IPS-18a (cell line): ENCODE measurements around the gene UBL4A.

ENCODE experiments used
- H3K27ac ChIP-seq: one replicate; pipeline ENCODE4 v1.5.1; 2013; ENCODE audit warnings: low read length
- H3K27me3 ChIP-seq: one replicate; pipeline ENCODE4 v1.6.1; 2013; ENCODE audit warnings: mild to moderate bottlenecking, low read length; ENCODE audit not compliant: control insufficient read depth, insufficient read depth
- H3K36me3 ChIP-seq: one replicate; pipeline ENCODE4 v1.6.1; 2013; ENCODE audit warnings: low read depth, low read length; ENCODE audit not compliant: control insufficient read depth
- H3K4me1 ChIP-seq: one replicate; pipeline ENCODE4 v1.6.1; 2013; ENCODE audit warnings: low read depth, low read length; ENCODE audit not compliant: control insufficient read depth
- H3K4me3 ChIP-seq: one replicate; pipeline ENCODE4 v1.5.1; 2013; ENCODE audit warnings: low read length
- H3K9ac ChIP-seq: one replicate; pipeline ENCODE4 v1.6.1; 2013; ENCODE audit warnings: mild to moderate bottlenecking, low read length, moderate library complexity
- H3K9me3 ChIP-seq: one replicate; pipeline ENCODE4 v1.6.1; 2013; ENCODE audit warnings: low read depth, low read length; ENCODE audit not compliant: control insufficient read depth

UBL4A gene

DNA sequence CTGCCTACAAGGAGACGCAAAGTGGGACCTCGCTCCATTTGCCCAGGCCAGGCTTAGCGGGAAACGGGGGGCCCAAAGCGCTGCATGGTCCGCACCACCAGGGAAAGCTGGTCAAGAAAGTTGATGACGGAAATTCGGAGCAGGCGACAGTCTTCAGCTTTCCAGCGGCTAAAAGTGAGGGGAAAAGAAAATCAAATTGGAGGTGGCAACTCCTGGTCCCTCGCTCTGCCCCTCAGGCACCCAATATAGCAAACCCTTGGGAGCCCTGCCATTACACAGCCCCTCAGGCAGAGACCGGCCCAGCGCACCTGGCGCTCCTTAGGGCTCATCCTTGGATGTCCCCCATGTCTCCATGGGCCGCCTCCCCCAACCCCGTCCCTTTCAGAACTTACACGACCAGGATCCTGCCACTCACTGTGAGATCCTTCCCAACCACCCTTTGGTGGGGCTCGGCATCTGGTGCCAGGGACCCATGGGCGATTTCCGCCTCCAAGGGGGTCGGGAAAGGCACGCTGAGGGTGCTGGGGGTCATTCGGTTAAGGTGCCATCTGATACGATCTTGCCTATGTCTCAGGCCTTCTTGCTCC is 8.4 kb downstream of the UBL4A start:
- H3K4me3 ChIP-seq, result peak overlapping the region; percentile 54
- no peak overlapping the region for H3K27ac ChIP-seq
- H3K4me1 ChIP-seq, result no peaks in the 10 kb centered on the region
- H3K27me3 ChIP-seq, result no peaks in the 10 kb centered on the region
- no peak overlapping the region for H3K9ac ChIP-seq
- peaks cover 6% of the 10 kb centered on the region for H3K9me3 ChIP-seq
- no peaks in the 10 kb centered on the region for H3K36me3 ChIP-seq

DNA sequence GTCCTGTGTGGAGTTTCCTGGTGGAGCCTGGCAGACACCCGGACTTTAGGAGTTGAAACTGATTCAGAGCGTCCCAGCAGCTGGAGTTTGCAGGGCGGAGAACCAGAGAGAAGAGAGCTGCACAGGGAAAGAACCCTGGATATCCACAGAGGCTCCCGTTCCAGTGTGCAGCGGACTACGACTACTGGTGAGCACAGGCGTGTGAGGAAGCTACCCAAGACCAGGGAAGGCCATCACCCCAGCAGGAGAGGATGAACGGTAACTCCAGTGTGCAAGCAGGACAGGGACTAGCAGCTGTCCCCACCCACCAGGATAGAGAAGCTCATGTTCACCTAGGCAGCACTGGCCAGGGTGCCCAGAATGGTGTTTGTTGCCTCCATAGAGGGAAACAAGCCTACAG is 9.6 kb downstream of the UBL4A start:
- no peak overlapping the region for H3K9ac ChIP-seq
- H3K27ac ChIP-seq, result no peak overlapping the region
- no peaks in the 10 kb centered on the region for H3K36me3 ChIP-seq
- no peaks in the 10 kb centered on the region for H3K4me1 ChIP-seq
- no peaks in the 10 kb centered on the region for H3K27me3 ChIP-seq
- H3K9me3 ChIP-seq, result peaks cover 6% of the 10 kb centered on the region
- H3K4me3 ChIP-seq, result no peak overlapping the region

DNA sequence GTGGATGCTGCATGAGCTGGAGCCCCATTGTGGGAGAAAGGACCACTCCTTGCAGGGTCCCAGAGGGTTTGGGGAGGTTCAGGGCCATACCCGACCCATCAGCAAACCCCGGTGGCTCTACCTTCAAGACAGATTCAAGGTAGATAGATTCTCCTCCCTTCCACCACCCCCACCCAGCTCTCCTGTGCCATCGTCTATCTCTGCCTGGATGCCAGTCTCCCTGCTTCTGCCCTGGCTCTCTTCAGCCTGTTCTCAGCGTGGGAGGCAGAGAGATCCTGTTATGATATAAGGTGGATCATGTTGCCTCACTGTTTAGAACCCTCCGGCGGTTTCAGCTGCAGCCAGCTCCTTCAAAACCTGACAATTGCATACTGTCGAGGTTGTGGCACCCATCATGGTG is 12.7 kb downstream of the UBL4A start:
- Histone ChIP-seq H3K4me1 (no peaks in the 10 kb centered on the region), H3K9me3 (peaks cover 6% of the 10 kb centered on the region), H3K36me3 (no peaks in the 10 kb centered on the region), H3K4me3 (no peak overlapping the region), H3K9ac (no peak overlapping the region), H3K27ac (no peak overlapping the region), H3K27me3 (no peaks in the 10 kb centered on the region)

DNA sequence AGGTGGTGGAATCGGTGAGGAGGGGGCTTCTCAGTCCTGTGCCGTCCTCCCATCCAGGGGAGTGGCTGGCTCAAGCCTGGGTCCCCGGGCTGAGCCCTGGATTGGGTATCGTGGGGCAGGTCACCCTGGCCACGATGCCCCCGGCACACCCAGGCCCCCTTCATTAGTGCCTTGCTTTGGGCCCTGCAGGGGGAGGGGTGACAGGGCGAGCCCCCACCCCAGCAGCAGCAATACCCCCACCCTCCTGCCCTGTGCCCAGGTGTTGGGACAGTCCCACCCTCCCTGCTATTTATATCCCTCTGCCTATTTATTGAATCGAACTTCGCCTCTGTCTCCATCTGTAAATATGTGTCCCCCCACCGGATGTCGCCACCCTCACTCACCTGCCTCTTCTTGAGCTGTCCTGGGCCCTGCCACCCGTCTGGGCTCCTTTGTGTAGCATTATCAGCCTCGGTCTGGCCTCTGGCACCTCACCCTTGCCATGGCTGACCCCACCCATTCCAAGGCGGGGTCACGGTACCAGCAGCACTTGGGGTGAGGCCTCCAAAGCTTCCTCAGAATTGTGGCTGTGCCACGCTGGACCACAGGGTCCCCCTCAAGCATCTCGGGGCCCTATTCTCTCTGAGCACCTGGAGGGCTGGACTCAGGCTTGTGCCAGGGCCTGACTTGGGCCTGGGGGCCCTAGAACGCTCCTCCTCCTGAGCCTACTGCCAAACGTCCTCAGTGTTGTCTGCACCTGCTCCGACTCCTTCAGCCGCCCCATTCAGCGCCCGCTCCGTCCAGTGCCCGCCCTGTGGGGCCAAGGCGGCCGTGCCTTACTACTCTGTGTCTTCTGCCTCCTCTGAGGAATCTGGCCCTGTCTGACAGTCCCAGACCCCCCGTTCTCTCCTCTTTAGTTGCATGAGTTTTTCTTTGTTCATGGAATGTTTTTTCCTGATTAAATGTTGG is 13.5 kb downstream of the UBL4A start:
- Histone ChIP-seq H3K27ac (no peak overlapping the region), H3K36me3 (peaks cover 5% of the 10 kb centered on the region)

DNA sequence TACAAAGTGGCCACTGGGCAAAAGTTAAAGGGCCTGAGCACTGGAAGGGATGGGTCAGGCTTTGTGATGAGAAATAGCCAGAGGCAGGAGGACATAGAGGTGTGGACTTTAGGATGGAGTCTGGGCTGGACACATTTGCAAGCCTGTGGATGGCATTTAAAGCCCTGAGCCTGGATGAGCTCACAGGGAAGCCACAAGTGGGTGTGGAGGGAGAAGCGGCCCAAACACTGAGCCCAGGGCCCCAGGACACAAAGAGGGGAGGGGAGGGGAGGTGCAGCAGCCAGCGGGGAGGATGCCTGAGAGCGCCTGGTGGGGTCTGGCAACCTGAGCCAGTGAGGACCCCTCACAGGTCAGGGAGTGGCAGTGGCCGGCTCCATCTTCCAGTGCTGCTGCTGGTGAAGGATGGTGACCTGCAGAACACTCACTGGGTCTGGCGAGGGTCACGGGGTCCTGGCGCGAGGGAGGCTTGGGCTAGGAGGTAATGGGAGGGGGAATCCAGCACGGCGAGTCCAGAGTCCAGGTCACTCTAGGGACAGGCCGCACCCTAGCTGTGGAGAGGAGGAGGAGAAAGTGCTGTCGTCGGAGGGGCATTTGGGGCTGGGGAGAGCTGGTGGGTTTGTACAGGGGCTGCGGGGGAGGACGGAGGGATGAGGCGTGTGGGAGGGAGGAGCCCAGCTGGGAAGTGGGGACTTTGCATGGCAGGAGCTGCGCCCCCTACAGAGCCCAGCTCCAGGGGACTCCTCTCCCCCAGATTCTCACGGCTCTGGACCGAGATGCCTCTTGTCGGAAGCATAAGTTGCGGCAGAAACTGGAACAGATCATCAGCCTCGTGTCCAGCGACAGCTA is 14.4 kb downstream of the UBL4A start:
- Histone ChIP-seq H3K9me3 (peaks cover 6% of the 10 kb centered on the region), H3K27me3 (no peaks in the 10 kb centered on the region), H3K4me1 (no peaks in the 10 kb centered on the region), H3K36me3 (peaks cover 5% of the 10 kb centered on the region), H3K4me3 (no peak overlapping the region), H3K27ac (no peak overlapping the region), H3K9ac (no peak overlapping the region)

More for the DNA sequence above, 13.5 kb downstream of the UBL4A start:
- Histone ChIP-seq H3K9ac (no peak overlapping the region), H3K27me3 (no peaks in the 10 kb centered on the region), H3K4me3 (no peak overlapping the region), H3K9me3 (peaks cover 6% of the 10 kb centered on the region), H3K4me1 (no peaks in the 10 kb centered on the region)

DNA sequence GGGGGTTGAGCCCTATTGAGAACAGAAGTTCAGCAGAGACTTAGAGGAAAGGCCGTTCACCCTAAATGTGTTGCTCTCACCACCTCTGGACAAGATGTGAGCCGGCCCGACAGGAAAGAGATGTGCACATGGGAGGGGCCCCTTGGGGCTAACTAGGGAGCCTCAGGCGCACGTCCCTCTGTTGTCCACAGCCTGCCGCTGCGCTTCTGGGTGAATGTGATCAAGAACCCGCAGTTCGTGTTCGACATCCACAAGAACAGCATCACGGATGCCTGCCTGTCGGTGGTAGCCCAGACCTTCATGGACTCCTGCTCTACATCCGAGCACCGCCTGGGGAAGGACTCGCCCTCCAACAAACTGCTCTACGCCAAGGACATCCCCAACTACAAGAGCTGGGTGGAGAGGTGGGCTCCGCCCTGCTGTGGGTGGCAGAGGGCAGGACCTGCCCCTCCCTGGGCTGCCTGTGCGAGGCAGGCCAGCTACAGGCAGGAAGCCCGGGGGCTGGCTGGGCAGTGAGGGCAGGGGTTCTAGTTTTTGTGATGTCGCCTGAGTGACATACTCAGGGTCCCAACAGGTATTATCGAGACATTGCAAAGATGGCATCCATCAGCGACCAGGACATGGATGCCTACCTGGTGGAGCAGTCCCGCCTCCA is 15.4 kb downstream of the UBL4A start:
- Histone ChIP-seq H3K4me3 (no peak overlapping the region), H3K36me3 (peaks cover 5% of the 10 kb centered on the region), H3K27me3 (no peaks in the 10 kb centered on the region), H3K9ac (no peak overlapping the region), H3K27ac (no peak overlapping the region), H3K4me1 (no peaks in the 10 kb centered on the region), H3K9me3 (peaks cover 6% of the 10 kb centered on the region)

DNA sequence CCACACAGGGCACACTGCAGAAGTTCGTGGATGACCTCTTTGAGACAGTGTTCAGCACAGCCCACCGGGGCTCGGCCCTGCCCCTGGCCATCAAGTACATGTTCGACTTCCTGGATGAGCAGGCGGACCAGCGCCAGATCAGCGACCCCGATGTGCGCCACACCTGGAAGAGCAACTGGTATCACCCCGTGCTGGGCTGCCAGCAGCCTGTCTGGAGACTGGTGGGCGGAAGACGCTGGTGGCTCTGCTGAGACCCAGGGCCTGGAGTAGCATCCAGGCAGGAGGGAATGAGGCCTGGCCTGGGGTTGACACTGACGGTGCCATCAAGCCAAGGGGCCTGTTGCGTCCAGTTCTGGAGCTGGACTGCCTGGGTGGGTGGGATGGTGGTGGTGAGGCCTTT is 16.0 kb downstream of the UBL4A start:
- no peak overlapping the region for H3K27ac ChIP-seq
- peaks cover 2% of the 10 kb centered on the region for H3K9me3 ChIP-seq
- no peak overlapping the region for H3K9ac ChIP-seq
- H3K4me1 ChIP-seq, result no peaks in the 10 kb centered on the region
- H3K36me3 ChIP-seq, result peaks cover 5% of the 10 kb centered on the region
- no peak overlapping the region for H3K4me3 ChIP-seq
- H3K27me3 ChIP-seq, result no peaks in the 10 kb centered on the region

DNA sequence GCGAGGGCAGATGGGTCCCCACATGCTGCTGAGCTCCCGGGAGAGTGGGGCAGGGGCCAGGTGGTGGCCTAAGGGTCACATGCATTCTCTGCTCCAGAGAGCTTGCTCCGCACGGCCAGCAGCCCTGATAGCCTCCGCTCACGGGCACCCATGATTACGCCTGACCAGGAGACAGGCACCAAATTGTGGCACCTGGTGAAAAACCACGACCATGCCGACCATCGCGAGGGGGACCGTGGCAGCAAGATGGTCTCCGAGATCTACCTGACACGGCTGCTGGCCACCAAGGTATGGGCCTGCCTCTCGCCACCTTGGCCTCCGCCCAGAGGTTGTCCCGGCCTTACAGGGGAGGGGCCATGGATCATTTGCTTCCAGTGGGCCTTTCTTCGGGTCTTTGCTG is 16.5 kb downstream of the UBL4A start:
- peaks cover 5% of the 10 kb centered on the region for H3K36me3 ChIP-seq

DNA sequence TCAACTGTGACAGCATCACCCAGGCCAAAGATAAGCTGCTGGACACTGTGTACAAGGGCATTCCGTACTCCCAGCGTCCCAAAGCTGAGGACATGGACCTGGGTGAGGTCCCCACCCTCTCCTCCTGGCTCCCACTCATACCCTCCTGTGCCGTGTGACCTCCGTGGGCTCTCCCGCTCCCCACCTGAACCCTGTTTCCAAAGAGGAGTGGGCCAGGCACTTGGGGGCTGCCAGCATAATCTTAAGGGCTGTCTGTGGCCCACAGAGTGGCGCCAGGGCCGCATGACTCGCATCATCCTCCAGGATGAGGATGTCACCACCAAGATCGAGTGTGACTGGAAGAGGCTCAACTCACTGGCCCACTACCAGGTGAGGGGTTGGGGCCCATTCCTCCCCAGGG is 17.3 kb downstream of the UBL4A start:
- Histone ChIP-seq H3K4me3 (no peak overlapping the region), H3K4me1 (no peaks in the 10 kb centered on the region), H3K36me3 (peaks cover 5% of the 10 kb centered on the region), H3K27ac (no peak overlapping the region), H3K9me3 (no peaks in the 10 kb centered on the region), H3K27me3 (no peaks in the 10 kb centered on the region), H3K9ac (no peak overlapping the region)

More for the DNA sequence above, 16.5 kb downstream of the UBL4A start:
- no peaks in the 10 kb centered on the region for H3K4me1 ChIP-seq
- H3K9me3 ChIP-seq, result no peaks in the 10 kb centered on the region
- no peak overlapping the region for H3K9ac ChIP-seq
- H3K4me3 ChIP-seq, result no peak overlapping the region
- no peak overlapping the region for H3K27ac ChIP-seq
- H3K27me3 ChIP-seq, result no peaks in the 10 kb centered on the region

DNA sequence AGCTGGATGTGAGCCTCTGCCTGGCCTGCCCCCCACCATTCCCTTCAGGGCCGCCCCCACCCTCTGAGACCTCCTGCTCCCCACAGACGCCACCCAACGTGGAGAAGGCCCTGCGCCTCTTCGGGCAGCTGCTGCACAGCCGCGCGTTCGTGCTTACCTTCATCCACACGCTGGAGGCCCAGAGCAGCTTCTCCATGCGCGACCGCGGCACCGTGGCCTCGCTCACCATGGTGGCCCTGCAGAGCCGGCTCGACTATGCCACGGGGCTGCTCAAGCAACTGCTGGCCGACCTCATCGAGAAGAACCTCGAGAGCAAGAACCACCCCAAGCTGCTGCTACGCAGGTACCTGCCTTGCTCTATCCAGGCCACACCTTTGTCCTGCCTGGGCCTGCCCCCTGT is 18.2 kb downstream of the UBL4A start:
- Histone ChIP-seq H3K27me3 (no peaks in the 10 kb centered on the region), H3K36me3 (peaks cover 5% of the 10 kb centered on the region), H3K4me3 (no peak overlapping the region), H3K9ac (no peak overlapping the region), H3K4me1 (no peaks in the 10 kb centered on the region), H3K9me3 (no peaks in the 10 kb centered on the region), H3K27ac (no peak overlapping the region)

DNA sequence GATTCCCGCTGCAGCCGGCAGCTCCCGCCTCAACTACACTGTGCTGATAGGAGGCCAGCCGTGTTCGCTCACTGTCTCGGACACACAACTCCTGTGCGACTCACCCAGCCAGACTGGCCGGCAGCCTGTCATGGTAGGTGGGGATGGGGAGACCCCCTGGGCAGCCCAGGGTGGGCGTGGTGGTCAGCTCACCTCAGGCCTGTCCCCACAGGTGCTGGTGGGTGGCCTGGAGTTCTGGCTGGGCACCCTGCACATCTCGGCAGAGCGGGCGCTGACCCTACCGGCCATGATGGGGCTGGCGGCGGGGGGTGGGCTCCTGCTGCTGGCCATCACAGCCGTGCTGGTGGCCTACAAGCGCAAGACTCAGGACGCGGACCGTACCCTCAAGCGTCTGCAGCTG is 18.9 kb downstream of the UBL4A start:
- Histone ChIP-seq H3K4me1 (no peaks in the 10 kb centered on the region), H3K36me3 (peaks cover 5% of the 10 kb centered on the region), H3K27me3 (no peaks in the 10 kb centered on the region), H3K27ac (no peak overlapping the region), H3K9ac (no peak overlapping the region), H3K4me3 (no peak overlapping the region), H3K9me3 (no peaks in the 10 kb centered on the region)
